NCI-H2107 treated with DMSO at 0.1 percent for 48 hours (cell line): Measurements from ENCODE around the gene RNFT1.
"Not testable (repeated sequence)": the region's sequence is repeated elsewhere in the genome, so short reads cannot be mapped to it uniquely, and the experiment has no call there.

Experiments
- DNase-seq: peaks from one replicate; lab custom pipeline; 2025; ENCODE audit not compliant: unreplicated experiment; lab: John Stamatoyannopoulos, UW

Gene RNFT1, protein sequence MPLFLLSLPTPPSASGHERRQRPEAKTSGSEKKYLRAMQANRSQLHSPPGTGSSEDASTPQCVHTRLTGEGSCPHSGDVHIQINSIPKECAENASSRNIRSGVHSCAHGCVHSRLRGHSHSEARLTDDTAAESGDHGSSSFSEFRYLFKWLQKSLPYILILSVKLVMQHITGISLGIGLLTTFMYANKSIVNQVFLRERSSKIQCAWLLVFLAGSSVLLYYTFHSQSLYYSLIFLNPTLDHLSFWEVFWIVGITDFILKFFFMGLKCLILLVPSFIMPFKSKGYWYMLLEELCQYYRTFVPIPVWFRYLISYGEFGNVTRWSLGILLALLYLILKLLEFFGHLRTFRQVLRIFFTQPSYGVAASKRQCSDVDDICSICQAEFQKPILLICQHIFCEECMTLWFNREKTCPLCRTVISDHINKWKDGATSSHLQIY

DNA sequence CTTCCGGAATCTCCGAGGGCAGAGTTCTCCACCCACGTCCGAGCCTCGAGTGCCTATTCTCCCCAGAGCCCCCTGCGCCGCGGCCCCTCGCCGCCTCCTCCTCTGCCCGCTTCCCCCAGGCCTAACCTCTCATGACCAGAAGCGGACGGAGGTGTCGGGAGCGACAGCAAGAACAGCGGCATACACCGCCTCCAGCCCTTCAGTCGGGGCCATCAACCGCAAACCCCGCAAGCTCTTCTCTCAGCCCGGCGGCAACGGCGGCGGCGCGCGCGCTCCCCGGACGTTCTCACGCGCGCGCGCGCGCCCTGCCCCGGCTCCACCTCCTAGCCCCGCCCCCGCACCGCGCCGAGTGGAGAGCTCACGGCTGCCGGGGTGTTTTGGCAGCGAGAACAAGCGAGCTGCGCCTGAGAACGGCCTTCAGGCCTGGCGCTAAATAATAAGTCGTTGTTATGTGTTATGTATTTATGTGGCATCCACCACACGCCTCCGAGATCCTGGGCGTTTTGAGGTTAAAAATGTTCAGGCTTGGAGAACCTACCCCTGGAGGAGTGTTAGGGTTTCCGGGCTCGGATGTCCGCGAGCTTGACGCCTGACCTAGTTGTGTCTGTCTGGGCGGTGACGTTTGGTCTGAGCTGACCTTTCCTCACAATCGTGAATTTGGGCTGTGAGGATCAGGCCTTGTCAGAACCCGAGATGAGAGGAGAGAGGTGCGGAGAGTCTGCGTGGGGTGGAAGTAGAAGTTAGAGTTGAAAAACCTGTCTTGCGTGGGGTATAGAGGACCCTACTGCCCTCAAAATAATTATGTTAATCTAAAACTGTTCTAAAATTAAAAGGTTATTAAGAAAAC, at the start of gene RNFT1:
Gene RNFT1 (minus strand): TSS at position 259 of the 847 bp plus-strand sequence. CDS start 77 bp downstream, at position 182.
- peak; percentile 45 for DNase-seq

DNA sequence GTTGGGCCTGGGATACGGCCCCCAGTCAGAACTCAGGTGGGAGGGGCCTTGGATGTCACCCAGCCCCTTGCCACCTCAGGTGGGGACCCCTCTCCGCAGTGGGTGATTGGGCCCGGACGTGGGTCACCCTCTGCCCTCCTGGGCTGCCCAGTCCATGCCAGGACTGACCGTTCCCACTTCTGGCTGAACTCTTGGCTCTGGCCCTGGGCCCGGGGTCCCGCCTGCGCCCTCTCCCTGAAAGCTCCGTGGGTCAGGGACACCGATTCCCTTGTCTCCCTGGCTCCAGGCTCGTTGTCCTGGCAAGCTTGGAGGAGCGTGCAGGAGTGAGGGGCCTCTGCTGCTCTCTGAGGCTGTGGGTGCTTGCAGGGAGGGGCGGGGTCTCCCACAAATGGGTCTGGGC, 44.8 kb upstream of the RNFT1 start:
- not testable (repeated sequence) for DNase-seq

DNA sequence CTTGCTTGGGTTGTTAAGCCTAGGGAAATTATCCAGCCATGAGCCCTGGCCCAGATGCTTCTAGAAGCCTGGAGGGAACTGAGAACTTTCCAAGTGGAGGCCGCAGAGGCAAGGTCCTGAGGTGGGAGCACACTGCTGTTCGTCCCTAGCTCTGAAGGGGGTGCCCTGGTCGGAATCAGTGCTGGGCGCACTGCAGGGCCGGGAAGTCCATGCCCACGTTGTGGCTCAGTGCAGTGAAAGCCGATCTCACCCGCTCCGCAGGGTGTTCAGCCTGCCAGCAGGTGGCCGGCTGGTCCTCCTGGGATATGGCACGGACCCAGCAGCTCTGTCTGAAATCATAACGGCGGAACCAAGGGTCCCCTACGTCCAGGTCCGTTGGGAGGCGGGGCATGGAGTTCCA, 43.8 kb upstream of the RNFT1 start:
- not testable (repeated sequence) for DNase-seq

DNA sequence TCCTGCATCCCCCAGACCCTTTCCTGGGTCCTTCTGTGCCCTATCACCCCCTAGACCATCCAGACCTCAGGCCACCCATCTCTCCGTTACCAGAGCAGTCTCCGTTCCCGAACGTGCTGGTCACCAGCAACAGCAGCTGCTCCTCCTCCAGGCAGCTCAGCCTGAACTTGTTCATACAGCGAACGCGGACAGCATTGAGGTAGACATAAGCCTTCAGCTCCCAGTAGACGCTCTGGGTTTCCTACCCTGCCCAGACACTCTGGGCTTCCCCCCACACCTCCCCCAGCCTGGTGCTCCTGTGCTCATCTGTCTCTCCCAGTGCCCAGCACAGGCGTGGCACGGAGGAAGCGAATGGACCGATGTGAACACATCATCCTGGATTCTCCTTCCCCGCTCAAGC, 41.6 kb upstream of the RNFT1 start:
- DNase-seq, result no peak

DNA sequence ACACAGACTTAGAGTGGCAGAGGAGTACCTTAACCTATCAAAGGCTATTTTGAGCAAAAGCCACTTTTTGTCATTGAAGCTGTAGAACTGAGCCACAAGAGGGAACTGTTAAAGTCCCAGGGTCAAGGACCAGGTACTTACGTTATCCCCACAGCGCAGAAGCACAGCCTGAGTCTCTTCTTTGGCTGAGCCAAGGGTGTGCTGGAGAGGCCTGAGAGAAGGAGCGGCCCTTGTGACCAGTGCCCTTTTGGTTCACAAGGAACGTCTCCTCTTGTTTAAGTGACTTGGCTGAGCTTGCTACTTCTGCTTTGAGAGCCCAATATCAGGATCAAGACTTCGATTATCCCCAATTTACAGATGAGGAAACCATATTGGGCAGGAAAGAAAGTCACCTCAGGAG, 40.0 kb upstream of the RNFT1 start:
- not testable (repeated sequence) for DNase-seq

DNA sequence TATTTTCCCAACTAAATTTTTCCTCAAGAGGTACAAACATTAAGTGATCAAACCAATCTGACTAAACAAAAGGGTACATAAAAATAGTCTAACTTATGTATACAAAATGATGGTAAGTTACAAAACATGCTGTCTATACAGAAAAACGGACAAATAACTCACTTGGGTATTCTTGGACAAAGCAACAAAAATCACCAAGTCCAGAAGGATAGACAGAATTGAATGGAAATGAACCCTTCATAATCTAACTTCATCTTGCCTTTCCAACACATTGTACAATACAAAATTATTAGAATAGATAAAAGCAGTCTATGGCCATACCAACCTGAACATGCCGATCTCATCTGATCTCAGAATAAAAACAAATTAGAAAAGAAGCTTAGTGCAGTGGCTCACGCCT, 37.9 kb upstream of the RNFT1 start:
- not testable (repeated sequence) for DNase-seq

DNA sequence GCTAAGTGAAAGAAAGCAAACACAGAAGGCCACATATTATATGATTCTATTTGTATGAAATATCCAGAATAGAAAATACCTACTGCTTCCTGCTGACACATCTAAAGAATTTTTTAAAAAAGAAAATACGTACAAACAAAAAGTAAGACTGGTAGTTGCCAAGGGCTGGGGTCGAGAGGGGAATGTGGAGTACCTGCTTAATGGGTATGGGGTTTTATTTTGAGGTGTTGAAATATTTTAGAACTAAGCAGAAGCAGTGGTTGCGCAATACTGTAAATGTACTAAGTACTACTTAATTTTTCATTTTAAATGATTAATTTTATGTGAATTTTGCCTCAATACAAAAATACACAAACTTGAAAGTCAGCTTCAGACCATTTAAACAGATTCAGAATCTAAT, 32.1 kb upstream of the RNFT1 start:
- DNase-seq, result not testable (repeated sequence)

DNA sequence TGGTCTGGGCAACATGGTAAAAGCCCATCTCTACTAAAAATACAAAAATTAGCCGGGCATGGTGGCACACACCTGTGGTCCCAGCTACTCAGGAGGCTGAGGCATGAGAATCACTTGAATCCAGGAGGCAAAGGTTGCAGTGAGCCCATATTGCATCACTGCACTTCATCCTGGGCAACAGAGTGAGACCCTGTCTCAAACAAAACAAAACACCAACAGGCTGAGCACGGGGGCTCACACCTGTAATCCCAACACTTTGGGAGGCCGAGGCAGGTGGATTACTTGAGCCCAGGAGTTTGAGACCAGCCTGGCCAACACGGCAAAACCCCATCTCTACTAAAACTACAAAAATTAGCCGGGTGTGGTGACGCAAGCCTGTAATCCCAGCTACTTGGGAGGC, 10.6 kb upstream of the RNFT1 start:
- not testable (repeated sequence) for DNase-seq

DNA sequence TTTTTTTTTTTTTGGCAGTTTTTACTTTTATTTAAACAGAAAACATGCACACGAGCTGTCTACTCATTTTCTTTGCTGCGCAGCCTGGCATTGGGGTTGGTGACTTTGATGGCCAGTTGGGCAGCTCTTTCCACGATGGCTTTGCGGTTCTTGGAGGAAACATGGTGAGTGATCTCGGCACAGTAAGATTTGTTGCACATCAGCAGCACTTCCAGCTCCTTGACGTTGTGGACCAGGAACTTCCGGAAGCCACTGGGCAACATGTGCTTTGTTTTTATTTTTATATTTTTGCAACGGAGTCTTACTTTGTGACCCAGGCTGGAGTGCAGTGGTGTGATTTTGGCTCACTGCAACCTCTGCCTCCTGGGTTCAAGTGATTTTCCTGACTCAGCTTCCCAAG, 8.9 kb upstream of the RNFT1 start:
- DNase-seq, result not testable (repeated sequence)

DNA sequence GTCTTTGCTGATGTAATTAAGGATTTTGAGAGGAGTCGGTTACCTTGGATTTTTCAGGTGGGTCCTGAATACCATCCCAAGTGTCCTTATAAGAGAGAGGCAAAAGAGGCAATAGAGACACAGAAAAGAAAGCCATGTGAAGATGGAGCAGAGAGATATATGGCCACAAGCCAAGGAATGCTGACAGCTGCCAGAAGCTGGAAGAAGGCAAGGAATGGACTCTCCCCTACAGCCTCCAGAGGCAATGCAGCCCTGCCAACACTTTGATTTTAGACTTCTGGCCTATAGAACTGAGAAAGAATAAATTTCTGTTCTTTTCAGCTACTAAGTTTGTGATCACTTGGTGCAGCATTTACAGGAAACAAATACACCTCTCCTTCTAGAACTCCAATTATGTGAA, 8.2 kb upstream of the RNFT1 start:
- no peak for DNase-seq

DNA sequence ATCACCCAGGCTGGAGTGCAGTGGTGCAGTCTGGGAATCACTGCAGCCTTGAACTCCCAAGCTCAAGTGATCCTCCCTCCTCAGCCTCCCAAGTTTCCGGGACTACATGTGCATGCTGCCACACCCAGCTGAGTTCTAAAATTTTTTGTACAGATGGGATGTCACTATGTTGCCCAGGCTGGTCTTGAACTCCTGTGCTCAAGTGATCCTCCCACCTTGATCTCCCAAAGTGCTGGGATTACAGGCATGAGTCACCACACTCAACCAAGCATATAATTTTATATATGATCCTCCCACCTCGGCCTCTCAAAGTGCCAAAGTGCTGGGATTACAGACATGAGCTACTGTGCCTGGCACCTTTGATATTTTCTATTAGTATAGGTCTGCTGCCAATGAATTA, 7.2 kb upstream of the RNFT1 start:
- DNase-seq, result not testable (repeated sequence)

DNA sequence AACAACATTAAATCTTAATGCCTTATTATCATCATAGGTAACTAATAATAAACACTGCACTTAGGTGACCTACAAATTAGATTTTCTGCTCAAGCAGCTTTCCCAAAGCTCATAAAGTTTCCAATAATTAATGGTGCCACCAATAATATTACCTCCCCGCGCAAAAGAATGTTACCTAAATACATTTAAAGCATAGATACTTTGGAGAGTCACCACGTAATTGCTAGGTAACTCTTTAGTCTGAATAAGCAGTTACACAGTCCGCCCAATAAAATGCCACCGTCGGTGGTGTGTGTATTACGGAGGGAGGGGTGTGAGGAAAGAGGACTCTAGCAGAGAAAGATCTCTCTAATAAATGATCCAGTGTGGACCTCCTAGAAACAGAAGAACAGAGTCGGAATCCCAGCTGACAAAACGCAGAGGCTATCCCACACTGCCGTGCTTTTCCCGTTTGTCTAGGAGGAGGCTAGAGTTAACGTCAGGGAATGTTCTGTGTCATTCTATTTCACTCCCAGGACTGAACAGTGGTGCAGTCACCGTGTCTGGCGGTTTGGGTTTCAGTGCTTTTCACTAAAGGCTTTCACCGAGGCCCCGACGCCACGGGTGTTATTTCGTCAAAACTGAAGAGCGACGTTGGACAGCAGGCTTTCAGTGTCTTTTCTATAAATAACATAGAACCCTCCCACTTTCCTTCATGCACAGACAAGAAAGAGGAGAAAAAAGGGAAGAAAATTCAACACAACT, 630 bp downstream of the RNFT1 start:
- DNase-seq, result peak; percentile 67

DNA sequence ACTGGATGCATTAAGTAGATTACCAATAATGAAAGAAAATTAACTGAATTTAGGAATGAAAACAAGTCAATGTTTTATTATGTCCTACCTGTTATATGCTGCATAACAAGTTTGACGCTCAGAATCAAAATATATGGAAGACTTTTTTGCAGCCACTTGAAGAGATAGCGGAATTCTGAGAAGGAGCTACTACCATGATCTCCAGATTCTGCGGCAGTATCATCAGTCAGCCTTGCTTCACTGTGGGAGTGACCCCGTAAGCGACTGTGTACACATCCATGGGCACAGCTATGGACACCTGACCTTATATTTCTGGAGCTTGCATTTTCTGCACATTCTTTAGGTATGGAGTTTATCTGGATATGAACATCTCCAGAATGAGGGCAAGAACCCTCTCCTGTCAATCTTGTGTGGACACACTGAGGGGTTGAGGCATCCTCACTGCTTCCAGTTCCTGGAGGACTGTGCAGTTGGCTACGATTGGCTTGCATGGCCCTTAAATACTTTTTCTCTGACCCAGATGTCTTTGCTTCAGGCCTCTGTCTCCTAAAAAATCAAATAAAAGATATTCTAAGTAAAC, 1.7 kb downstream of the RNFT1 start:
- DNase-seq, result no peak

DNA sequence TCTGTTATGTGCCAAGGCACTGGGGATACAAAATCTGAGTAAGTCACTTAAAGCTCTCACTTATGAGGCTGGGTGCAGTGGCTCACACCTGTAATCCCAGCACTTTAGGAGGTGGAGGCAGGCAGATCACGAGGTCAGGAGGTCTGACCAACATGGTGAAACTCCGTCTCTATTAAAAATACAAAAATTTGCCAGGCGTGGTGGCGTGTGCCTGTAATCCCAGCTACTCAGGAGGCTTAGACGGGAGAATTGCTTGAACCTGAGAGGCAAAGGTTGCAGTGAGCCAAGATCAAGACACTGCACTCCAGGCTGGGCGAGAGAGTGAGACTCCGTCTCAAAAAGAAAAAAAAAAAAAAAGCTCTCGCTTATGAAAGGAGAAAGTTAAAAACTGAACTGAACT, 5.0 kb downstream of the RNFT1 start:
- not testable (repeated sequence) for DNase-seq

DNA sequence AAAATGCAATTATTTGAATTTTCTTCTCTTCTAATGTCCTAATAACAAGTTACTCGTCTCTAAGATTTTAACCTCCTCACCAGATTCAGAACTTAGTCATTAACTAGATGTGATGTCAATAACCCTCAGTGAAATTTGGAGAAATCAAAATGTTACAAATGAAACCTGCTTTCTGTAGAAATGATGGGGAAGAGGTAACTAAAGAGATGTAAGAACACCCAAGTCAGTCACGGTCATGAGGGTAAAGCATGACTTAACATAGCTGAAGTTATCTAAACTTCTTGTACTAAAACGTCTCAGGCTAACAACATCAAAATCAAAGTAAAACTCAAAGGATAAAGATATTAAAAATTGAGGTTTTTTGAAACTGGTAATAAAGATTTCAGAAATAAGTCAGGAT, 9.7 kb downstream of the RNFT1 start:
- no peak for DNase-seq

DNA sequence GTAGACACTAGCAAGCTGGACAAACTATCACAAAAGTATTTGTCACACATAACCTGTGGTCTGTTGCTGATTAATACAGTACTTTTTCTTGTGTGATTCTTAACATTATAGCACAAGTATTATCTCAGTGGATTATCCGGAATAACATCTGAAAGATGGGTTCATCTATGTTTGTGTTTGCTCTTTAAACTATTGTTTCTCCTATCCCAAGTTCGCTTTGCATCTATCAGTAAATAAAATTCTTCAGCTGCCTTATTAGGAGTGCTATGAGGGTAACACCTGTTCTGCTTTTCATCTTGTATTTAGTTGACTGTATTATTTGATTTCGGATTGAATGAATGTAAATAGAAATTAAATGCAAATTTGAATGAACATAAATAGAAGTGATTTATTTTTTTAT, 14.5 kb downstream of the RNFT1 start:
- DNase-seq, result no peak

DNA sequence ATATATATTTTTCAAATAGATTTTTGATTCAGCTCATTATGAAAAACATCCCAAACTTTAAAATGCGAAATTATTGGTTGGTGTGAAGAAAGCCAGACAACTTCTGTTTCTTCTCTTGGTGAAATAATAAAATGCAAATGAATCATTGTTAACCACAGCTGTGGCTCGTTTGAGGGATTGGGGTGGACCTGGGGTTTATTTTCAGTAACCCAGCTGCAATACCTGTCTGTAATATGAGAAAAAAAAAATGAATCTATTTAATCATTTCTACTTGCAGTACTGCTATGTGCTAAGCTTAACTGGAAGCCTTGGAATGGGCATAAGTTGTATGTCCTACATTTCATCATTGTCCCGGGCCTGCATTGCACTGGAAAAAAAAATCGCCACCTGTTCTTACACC, 17.2 kb downstream of the RNFT1 start:
- DNase-seq, result not testable (repeated sequence)

DNA sequence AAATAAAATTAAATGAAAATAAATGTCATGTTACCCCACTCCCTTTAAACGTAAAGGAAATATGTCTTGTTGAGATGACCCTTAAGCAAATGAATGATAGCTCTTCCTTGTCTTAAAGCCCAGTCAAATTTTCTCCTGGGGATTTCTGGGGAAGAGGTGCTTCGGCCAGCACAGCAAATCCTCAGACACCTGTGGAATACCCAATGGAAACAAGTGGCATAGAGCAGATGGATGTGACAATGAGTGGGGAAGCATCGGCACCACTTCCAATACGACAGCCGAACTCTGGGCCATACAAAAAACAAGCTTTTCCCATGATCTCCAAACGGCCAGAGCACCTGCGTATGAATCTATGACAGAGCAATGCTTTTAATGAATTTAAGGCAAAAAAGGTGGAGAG, 18.1 kb downstream of the RNFT1 start:
- DNase-seq, result not testable (repeated sequence)

DNA sequence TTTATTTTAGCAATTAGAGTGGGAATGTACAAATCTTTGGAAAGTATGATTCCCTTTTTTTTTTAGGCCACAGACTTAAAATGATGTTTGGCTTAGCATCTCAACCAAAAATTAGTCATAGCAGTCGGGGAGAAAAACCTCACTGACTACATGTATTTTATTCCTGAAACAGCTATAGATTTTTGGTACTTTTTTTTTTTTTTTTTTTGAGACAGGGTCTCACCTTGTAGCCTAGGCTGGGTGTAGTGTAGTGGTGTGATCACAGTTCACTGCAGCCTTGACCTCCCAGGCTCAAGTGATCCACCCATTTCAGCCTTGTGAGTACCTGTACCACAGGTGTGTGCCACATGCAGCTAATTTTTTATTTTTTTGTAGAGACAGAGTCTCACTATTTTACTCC, 23.4 kb downstream of the RNFT1 start:
- no peak for DNase-seq

DNA sequence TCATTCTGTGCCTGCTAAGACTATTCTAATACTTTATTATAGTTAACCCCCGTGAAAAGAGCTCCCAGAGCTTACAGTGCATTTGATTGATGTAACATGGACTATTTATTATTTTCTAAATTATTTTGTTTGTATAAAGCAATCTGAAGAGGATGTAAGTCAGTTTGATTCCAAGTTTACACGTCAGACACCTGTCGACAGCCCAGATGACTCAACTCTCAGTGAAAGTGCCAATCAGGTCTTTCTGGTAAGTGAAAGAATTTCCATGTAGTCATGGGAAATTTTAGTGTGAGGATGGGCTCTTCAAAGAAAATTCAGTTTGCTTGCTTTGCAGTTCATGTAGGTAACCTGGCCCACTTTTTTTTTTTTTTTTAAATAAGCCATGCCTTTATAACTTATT, 23.8 kb downstream of the RNFT1 start:
- DNase-seq, result not testable (repeated sequence)

DNA sequence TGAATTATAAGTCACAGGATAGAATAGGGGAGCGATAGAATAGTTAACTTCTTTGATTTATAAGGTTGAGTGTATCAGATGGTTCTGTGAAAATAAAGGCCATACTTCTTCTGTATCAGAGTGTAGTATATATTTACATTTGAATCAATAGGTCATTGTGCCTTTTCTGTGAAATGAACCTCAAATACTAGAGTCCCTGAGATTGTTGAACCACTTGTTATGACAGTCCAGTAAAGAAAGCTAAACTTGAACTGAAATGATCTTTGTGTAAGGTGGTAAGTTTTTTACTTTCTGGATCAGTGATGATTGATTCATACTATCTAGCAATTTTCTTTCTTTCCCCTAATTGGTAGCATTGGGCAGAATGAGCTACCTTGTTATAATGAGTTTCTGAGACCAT, 31.2 kb downstream of the RNFT1 start:
- DNase-seq, result not testable (repeated sequence)
